ENCODE measurements around the gene NYNRIN.

DNA sequence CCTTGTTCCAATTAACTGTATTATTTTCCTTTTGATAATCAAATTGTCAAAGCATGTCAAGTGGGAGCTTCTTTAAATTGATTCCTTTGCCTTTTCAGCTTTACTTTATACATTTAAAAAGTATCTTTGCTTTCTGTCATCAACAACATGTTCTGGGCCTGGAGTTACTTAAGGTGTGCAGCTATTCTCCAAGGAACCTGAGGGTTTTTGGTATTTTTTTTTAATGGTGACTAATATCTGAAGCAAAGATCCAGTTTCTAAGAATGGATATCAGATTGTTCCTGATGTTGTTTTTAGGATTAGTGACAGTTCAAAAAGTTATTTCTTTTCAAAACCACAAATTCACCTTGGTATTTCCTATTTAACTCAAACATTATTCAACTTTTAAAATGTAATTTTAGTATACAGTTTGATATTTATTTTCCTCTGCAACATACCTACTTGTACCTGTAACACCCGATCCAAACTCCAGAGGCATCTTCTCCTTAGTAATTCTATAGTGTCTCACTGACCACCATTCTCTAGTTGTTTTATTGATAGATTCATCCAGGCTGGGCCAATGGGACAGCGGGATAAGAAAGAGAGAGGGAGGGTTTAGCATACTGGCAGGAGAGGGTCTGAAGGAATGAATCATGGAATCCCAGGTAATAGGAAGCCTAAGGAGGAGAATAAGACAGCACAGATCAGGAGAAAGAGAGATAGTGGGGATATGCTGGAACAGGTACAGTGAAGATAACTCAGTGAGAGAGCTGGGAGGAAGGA lies 27.5 kb downstream of the NYNRIN start:
- TF ChIP-seq, protein P1, sequence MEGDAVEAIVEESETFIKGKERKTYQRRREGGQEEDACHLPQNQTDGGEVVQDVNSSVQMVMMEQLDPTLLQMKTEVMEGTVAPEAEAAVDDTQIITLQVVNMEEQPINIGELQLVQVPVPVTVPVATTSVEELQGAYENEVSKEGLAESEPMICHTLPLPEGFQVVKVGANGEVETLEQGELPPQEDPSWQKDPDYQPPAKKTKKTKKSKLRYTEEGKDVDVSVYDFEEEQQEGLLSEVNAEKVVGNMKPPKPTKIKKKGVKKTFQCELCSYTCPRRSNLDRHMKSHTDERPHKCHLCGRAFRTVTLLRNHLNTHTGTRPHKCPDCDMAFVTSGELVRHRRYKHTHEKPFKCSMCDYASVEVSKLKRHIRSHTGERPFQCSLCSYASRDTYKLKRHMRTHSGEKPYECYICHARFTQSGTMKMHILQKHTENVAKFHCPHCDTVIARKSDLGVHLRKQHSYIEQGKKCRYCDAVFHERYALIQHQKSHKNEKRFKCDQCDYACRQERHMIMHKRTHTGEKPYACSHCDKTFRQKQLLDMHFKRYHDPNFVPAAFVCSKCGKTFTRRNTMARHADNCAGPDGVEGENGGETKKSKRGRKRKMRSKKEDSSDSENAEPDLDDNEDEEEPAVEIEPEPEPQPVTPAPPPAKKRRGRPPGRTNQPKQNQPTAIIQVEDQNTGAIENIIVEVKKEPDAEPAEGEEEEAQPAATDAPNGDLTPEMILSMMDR (conservative IDR thresholded peaks at IDR 0.05 in 1 of 2, IDR thresholded peaks at IDR 0.05 in 1 of 2; ENCODE audit: extremely low read depth in 1 of 2, insufficient read depth in 1 of 2, low read depth in 1 of 2, low read length in 2 of 2): no peak
- no peak for TF ChIP-seq EZH2 (IDR thresholded peaks at IDR 0.05; ENCODE audit: borderline replicate concordance, low read length)
